SU-DHL-6 (cell line): ENCODE results near the gene CD34.

Source experiments
- H2AFZ ChIP-seq: fragments of 200-600 bp; sonication (generic); 2 replicates; pipeline ENCODE4 v1.6.1; 2014; ENCODE audit warnings: low read depth, mild to moderate bottlenecking, moderate library complexity, mixed read lengths, antibody characterized with exemption, low read length; ENCODE audit not compliant: severe bottlenecking
- H3F3A ChIP-seq: fragments of 200-600 bp; shearing (Covaris generic); 2 replicates; pipeline ENCODE4 v1.6.0; 2016; ENCODE audit warnings: antibody characterized with exemption, mild to moderate bottlenecking; ENCODE audit not compliant: insufficient read depth
- H3K27ac ChIP-seq: fragments of 200-600 bp; sonication (generic); 2 replicates; pipeline ENCODE4 v1.5.1; 2016; ENCODE audit warnings: low read depth, mild to moderate bottlenecking, low read length, moderate library complexity, mixed read lengths
- H3K27me3 ChIP-seq: fragments of 200-600 bp; sonication (generic), shearing (Covaris generic); 2 replicates; pipeline ENCODE4 v1.6.0; 2014; ENCODE audit warnings: mild to moderate bottlenecking, low read length
- H3K36me3 ChIP-seq: fragments of 200-600 bp; sonication (generic); 2 replicates; pipeline ENCODE4 v1.6.1; 2014; ENCODE audit warnings: mild to moderate bottlenecking, low read length, mixed read lengths
- H3K4me2 ChIP-seq: fragments of 300-600, 200-600 bp; shearing (Covaris generic), sonication (generic); 2 replicates; pipeline ENCODE4 v1.6.0; 2014; ENCODE audit warnings: low read length, low read depth, mild to moderate bottlenecking; ENCODE audit not compliant: poor library complexity, severe bottlenecking
- H3K4me3 ChIP-seq: fragments of 200-600 bp; sonication (generic); 2 replicates; pipeline ENCODE4 v1.5.1; 2014; ENCODE audit warnings: antibody characterized with exemption, low read length, mild to moderate bottlenecking, mixed read lengths; ENCODE audit not compliant: insufficient read depth, poor library complexity, severe bottlenecking
- H3K79me2 ChIP-seq: fragments of 200-600 bp; sonication (generic); 2 replicates; pipeline ENCODE4 v1.6.1; 2014; ENCODE audit warnings: mild to moderate bottlenecking, low read length, moderate library complexity; ENCODE audit not compliant: insufficient read depth
- H3K9ac ChIP-seq: fragments of 200-600 bp; sonication (generic); 2 replicates; pipeline ENCODE4 v1.7.0; 2014; ENCODE audit warnings: mild to moderate bottlenecking, low read length
- H3K9me2 ChIP-seq: fragments of 200-600 bp; sonication (generic); replicated peaks from 2 replicates; pipeline ENCODE4 v1.6.1; 2014; ENCODE audit warnings: low read length; ENCODE audit not compliant: insufficient read depth
- H3K9me3 ChIP-seq: fragments of 200-600 bp; sonication (generic); 2 replicates; pipeline ENCODE4 v1.6.1; 2014; ENCODE audit warnings: low read length, mixed read lengths; ENCODE audit not compliant: insufficient read depth
- H4K20me1 ChIP-seq: fragments of 200-600 bp; sonication (generic); 2 replicates; pipeline ENCODE4 v1.6.1; 2014; ENCODE audit warnings: low read depth, mild to moderate bottlenecking, antibody characterized with exemption, low read length, moderate library complexity, mixed read lengths
- EZH2phosphoT487 ChIP-seq: fragments of 200-600 bp; sonication (generic), shearing (Covaris generic); conservative IDR thresholded peaks from 2 replicates; pipeline ENCODE4 v1.6.1; 2018; ENCODE audit warnings: mild to moderate bottlenecking, antibody characterized with exemption, low read length, moderate library complexity, mixed read lengths
- TF ChIP-seq, protein P1 (sequence below): fragments of 200-600 bp; sonication (generic); IDR thresholded peaks from one replicate; pipeline ENCODE4 v1.5.1; 2017; ENCODE audit warnings: antibody characterized with exemption, mild to moderate bottlenecking, low read length, moderate library complexity; ENCODE audit not compliant: insufficient read depth, poor library complexity, severe bottlenecking

The CD34 gene

GRCh38 chr1:207850621-207851407 is 60.1 kb downstream of the CD34 start:
- no peaks in the 10 kb centered on the region for H3K9me2 ChIP-seq
- H3K36me3 ChIP-seq = no peaks in the 10 kb centered on the region
- H3K27ac ChIP-seq = no peak overlapping the region
- no peaks in the 10 kb centered on the region for H3K79me2 ChIP-seq
- no peak overlapping the region for H3K4me3 ChIP-seq
- no peak for TF ChIP-seq EZH2phosphoT487
- TF ChIP-seq, protein P1, sequence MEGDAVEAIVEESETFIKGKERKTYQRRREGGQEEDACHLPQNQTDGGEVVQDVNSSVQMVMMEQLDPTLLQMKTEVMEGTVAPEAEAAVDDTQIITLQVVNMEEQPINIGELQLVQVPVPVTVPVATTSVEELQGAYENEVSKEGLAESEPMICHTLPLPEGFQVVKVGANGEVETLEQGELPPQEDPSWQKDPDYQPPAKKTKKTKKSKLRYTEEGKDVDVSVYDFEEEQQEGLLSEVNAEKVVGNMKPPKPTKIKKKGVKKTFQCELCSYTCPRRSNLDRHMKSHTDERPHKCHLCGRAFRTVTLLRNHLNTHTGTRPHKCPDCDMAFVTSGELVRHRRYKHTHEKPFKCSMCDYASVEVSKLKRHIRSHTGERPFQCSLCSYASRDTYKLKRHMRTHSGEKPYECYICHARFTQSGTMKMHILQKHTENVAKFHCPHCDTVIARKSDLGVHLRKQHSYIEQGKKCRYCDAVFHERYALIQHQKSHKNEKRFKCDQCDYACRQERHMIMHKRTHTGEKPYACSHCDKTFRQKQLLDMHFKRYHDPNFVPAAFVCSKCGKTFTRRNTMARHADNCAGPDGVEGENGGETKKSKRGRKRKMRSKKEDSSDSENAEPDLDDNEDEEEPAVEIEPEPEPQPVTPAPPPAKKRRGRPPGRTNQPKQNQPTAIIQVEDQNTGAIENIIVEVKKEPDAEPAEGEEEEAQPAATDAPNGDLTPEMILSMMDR = no peak
- no peaks in the 10 kb centered on the region for H3K9me3 ChIP-seq
- H2AFZ ChIP-seq = no peak overlapping the region
- no peak overlapping the region for H3K4me2 ChIP-seq
- H3F3A ChIP-seq = no peaks in the 10 kb centered on the region
- H3K9ac ChIP-seq = no peak overlapping the region
- no peaks in the 10 kb centered on the region for H4K20me1 ChIP-seq
- H3K27me3 ChIP-seq = no peaks in the 10 kb centered on the region

DNA sequence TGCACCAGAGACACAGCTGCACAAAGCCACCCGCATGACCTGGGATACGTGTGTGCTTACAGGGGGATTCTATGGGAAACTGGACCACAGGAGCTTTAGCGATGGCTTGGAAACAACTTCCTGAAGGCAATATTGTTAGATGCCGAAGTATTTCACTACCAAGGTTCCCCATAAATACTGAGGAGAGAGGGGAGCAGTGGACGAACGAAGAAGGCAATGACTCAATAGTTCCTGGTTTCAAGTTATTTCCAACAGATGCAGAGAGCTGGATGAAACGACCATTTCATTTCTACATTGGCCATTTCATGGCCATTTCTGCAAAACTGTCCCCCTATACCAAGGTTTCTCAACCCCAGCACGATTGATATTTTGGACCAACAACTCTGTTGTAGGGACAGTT is 61.3 kb downstream of the CD34 start:
- Histone ChIP-seq H3K9me3 (no peaks in the 10 kb centered on the region), H3K9ac (no peak overlapping the region), H3K27me3 (no peaks in the 10 kb centered on the region), H3K9me2 (no peaks in the 10 kb centered on the region), H3K4me2 (no peak overlapping the region), H2AFZ (no peak overlapping the region), H4K20me1 (no peaks in the 10 kb centered on the region), H3K36me3 (no peaks in the 10 kb centered on the region), H3K27ac (no peak overlapping the region), H3F3A (no peaks in the 10 kb centered on the region), H3K4me3 (no peak overlapping the region), H3K79me2 (no peaks in the 10 kb centered on the region)
- no peak for TF ChIP-seq EZH2phosphoT487
- TF ChIP-seq, protein P1 = no peak

GRCh38 chr1:207849016-207849415 is 61.9 kb downstream of the CD34 start:
- no peak overlapping the region for H2AFZ ChIP-seq
- H3F3A ChIP-seq = no peaks in the 10 kb centered on the region
- no peaks in the 10 kb centered on the region for H3K9me2 ChIP-seq
- H4K20me1 ChIP-seq = no peaks in the 10 kb centered on the region
- H3K79me2 ChIP-seq = no peaks in the 10 kb centered on the region
- no peak overlapping the region for H3K4me2 ChIP-seq
- no peak overlapping the region for H3K9ac ChIP-seq
- no peak overlapping the region for H3K27ac ChIP-seq
- H3K4me3 ChIP-seq = no peak overlapping the region
- no peaks in the 10 kb centered on the region for H3K27me3 ChIP-seq
- no peaks in the 10 kb centered on the region for H3K9me3 ChIP-seq
- no peaks in the 10 kb centered on the region for H3K36me3 ChIP-seq
- TF ChIP-seq, protein P1 = no peak
- no peak for TF ChIP-seq EZH2phosphoT487
